Left lobe of liver (tissue), 2 donors: ENCODE data around the gene CEP63. TPM values are rescaled to one million over a fixed set of nuclear protein-coding genes. Genes with fewer than 3 reads are reported as not detected.

Experiments
- ATAC-seq: fragments of 200-7000 bp; cut with Tn5 transposase; one replicate; pipeline ENCODE4 v1.9.1; 2020; ENCODE audit warnings: mild to moderate bottlenecking, moderate library complexity
- DNase-seq: peaks from one replicate; pipeline ENCODE4 v3.0.0-alpha.2; 2020; ENCODE audit warnings: low spot score
- total RNA-seq: library from RNA; stranded (reverse); gene quantifications from one replicate; pipeline ENCODE4 v1.2.1, GENCODE V29; 2021
- donor health status: DM: no; HTN: no; CAD: no; lungs with moderate emphysema.
- donor health status: DM: no; HTN: yes; CAD: no.

CEP63 gene
- total RNA-seq = 9.6 TPM

DNA sequence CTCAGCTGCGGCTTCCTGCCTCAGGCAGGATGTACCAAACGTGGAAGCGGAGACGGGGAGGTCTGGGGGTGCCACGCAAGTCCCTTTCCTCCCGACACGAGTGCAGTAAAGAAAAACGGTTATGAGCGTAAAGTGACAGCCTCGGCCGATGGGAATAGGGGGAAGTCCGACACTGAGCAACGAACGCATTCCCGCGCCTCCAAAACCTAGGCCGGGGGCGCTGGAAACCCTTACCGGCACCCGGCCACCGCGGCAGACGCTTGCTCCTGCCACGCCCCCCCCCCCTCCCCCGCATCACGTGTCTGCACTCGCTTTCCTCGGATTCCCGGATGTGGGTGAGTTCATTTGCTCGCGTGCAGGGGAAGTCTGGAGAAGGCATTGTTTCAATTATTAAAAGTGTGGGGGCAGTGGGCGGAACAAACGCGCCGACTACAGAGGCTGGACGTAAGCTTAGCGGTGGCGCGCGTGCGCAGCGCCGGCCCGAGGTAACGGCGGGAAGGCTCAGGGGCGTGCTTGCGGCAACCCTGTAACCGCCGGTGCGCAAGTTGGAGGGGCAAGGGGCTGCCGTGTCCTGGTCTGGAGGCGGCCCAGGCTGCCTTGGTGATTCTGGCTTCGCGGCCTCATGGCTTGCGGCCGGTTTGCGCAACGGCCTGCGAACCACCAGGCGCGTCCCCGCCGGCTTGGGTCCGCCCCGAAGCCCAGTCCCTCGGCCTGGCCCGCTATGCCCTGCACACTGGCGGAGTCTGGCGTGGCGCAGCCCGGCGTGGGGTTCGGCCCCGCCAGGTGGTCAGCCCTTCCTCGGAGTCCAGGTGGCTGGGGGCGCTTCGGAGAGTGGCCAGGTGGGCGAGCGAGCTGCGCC lies at the start of gene CEP63, which contains the start of gene ANAPC13:
Gene CEP63, plus strand, starts transcription at position 340 of the 859 bp plus-strand sequence. CDS start 9,264 bp downstream, outside the sequence.
Gene ANAPC13, minus strand, starts transcription at position 268 of the 859 bp plus-strand sequence. CDS start 3,081 bp downstream, outside the sequence.
- peak; percentile 95 for DNase-seq
- ATAC-seq = peak; percentile 86

GRCh38 chr3:134437211-134437752 lies 48.6 kb upstream of the CEP63 start:
- ATAC-seq (no peak), DNase-seq (no peak)

- DNase-seq = no peak
Observed at GRCh38 chr3:134441321-134441720, 44.5 kb upstream of the CEP63 start.

GRCh38 chr3:134441821-134442220 lies 44.0 kb upstream of the CEP63 start:
- no peak for DNase-seq
- ATAC-seq = no peak

More at GRCh38 chr3:134441321-134441720, 44.5 kb upstream of the CEP63 start:
- ATAC-seq = no peak

GRCh38 chr3:134445095-134445494 lies 40.8 kb upstream of the CEP63 start:
- ATAC-seq (no peak), DNase-seq (no peak)

DNA sequence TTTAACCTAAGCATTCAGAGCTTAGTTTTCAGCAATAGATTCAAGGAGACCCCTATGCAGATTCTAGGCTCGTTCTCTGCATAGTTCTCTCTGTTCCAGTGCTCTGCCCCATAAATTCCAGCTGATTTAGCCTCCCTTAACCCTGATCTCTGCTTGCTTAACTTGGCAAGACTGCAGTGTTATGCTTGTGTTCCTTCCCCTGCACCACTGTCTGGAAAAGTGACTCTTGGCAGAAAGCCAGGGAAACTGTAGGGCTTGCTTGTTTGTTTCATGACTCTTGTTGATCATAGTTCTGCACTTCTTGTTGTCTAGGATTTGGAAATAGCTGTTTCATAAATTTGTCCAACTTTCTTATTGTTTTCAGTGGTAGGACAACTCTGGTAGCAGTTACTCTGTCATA lies 40.2 kb upstream of the CEP63 start:
- peak; percentile 89 for ATAC-seq
- peak; percentile 53 for DNase-seq

DNA sequence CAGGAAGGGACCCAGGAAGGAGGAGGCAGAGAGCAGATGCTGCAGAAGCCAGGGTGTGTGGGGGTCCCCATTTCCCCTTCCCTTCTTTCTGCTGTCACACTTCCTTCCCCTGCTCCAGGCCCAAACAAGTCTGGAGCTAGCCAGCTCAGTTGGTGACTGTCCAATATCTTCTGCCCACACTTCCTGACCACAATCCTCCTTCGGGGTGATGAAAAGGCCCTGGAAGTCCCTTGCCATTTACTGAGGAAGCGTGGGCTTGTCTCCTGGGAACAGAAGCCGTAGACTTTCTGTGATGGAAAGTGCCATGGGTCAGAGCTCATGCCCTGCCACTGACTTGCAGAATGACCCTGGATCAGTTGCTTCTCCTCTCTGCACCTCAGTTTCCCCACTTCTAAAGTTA lies 39.1 kb upstream of the CEP63 start:
- no peak for DNase-seq
- no peak for ATAC-seq

- ATAC-seq (no peak), DNase-seq (no peak)
Observed at GRCh38 chr3:134447351-134447750, 38.5 kb upstream of the CEP63 start.

DNA sequence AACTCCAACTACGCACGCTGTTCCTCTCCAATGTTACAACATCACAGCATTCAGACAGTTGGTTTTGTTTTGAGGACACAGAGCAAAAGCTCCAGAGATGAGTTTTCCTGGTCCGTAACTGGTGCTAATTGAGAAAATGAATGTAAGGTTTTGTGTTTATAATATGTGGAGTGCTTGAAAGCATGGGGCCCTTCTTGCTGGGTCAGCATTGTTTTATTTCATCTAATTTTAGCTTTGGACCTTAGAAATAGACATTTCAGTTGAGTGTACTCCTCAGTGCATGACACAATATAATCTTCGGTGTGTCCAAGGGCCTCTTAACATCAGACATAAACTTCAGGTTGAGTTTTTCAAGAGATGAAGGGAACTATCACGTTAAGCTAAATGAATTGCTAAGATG lies 37.2 kb upstream of the CEP63 start:
- DNase-seq (no peak), ATAC-seq (no peak)

DNA sequence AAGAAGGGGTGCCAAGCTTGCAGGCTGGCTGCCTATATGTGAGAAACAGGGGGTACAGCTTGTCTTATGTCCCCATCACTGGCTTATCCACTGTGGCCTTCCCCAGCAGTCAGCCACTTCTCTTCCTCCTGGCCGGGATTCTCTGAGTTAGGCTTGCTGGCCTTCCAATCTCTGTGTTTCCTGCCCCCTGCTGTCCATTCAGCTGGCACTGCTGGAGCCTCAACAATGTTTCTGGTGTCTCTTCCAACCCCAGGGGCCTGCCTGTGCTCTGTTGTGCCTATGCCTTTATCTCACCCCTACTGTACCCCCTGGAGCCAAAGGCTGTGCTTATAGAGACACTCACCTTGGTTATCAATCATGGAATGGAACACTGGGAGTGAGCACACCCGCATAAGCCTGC lies 36.6 kb upstream of the CEP63 start:
- ATAC-seq (peak; percentile 72), DNase-seq (no peak)

- no peak for ATAC-seq
Observed at GRCh38 chr3:134449951-134450350, 35.9 kb upstream of the CEP63 start.

DNA sequence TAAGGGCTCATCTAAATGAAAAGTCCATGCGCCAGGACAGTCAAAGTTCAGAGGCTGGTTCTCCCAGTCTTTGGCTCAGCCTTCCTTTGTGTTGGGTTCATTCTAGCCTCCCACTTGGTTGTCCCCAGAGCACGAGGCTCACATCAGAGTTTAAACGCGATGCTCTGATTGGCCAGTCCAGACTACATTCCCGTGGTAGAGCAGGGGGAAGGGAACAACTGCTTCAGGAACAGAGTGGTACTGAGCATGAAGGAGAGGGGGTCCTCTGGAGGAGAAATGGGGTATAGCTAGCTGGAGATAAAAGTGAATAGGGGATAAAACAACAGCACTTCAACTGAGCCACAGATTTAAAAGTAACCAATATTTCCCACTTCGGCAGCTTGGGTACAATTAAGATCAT lies 32.2 kb upstream of the CEP63 start:
- ATAC-seq (peak; percentile 23), DNase-seq (no peak)

More at GRCh38 chr3:134449951-134450350, 35.9 kb upstream of the CEP63 start:
- DNase-seq = no peak

DNA sequence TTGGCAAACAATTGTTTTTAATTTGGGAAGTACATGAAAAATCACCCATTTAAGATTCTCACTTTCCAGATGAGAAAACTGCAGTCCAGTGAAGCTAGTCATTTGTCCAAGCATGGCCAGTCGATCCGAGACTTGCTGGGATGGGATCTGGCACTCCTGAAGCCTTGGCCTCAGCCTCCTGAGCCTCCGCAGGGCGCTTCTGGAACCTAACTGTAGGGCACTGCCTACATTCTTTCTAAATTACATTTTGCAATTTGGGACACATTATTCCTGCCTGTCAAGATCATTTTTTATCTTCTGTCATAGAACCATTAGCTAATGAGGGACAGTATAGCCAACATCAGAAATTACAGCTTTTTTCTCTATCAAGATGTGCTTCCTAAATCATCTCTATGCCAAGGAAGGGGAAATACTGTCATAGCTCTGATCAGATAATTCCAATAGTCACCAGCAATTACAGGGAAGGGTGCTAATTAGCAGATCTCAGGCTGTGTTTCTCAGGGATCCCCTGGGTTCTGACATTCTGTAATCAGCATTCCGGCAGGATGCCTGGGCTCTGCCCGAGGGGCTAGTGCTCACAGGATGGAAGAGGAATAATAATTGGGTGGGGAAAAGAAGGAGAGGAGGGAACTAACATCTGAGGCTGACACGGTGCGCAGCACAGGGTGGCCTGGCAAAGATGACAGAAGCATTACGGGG lies 28.3 kb upstream of the CEP63 start:
- ATAC-seq (no peak), DNase-seq (no peak)

- no peak for DNase-seq
- ATAC-seq = no peak
Observed at GRCh38 chr3:134458406-134458945, 27.4 kb upstream of the CEP63 start.

GRCh38 chr3:134459562-134459961 lies 26.3 kb upstream of the CEP63 start:
- no peak for ATAC-seq
- DNase-seq = no peak

DNA sequence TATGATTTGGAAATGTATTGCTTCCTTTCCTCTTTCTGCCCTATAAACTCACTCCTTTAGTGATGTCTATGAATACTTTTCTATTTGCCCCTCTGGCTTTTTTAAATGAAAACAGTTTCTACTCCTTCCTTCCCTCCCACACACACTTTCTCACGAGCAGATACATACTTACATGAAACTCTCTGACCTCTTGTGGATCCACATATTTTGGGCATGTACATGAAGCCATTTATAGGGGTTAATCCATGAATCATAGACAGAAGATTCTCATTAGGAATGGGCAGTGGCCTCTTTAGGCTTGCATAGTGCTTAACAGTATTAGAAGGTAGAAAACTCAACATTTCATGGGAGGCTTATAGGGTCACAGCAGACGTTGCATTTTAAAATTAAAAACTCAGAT lies 24.9 kb upstream of the CEP63 start:
- no peak for ATAC-seq
- no peak for DNase-seq

DNA sequence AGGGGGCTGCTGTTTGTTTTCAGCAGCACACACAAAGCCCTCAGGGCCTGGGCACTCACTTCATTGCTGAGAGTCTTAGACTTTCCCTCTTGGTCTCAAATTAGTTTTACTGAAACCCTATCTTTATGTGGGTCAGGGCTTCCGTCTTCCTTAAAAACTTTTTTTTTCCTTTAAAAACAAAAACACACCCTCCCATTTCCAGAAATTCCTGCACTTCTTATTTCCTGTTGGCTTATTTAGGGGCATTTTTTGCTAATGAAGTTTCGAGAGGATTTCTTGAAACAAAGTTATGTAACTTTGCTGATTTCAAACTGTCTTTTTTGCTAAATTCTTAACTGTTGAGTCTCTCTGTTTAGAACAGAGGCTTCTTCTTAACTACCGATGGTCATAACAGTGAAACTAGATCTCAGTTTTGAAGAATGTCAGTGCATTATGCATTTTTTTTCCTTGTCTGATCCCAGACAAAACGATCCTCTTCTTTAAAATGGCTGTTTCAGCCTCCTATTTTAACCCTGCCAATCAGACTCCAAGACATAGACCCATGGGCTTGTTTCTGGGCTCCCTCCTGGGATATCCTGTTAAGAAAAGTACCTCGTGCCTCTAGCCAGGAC lies 23.4 kb upstream of the CEP63 start:
- ATAC-seq (no peak), DNase-seq (no peak)

DNA sequence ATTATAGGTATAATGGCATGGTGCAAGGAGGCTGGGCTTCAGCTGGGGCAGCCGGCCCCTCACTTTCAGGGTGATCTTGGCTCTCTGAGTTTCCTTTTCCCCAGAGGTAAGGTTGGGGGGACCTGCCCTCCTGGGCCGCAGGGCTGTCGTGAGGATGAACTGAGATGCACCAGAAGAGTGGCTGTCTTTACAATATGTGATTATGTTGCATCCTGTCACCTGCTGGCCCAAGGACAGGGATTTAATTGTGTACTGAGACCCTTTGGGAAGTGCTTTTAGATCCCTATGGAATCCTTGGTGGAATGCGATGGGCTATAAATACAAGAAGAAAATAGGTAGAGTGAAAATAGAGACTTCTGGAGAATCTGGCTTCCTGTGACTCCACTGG lies 22.2 kb upstream of the CEP63 start:
- ATAC-seq = no peak
- DNase-seq = no peak

GRCh38 chr3:134464064-134464688 lies 21.7 kb upstream of the CEP63 start:
- ATAC-seq = no peak
- DNase-seq = no peak

GRCh38 chr3:134464689-134465365 lies 21.0 kb upstream of the CEP63 start:
- DNase-seq (no peak), ATAC-seq (no peak)
